GM12873 (cell line): ENCODE measurements around the gene SLC34A3.

Source experiments
- TF ChIP-seq, protein P1 (sequence below): IDR thresholded peaks from 2 replicates; pipeline ENCODE4 v1.5.1; 2012; ENCODE audit warnings: low read depth, mild to moderate bottlenecking, moderate library complexity, low read length, control low read depth; ENCODE audit not compliant: insufficient read depth; ENCODE audit errors: missing control alignments

SLC34A3 gene

GRCh38 chr9:137245450-137246421 is 15.0 kb downstream of the SLC34A3 start:
- TF ChIP-seq, protein P1, sequence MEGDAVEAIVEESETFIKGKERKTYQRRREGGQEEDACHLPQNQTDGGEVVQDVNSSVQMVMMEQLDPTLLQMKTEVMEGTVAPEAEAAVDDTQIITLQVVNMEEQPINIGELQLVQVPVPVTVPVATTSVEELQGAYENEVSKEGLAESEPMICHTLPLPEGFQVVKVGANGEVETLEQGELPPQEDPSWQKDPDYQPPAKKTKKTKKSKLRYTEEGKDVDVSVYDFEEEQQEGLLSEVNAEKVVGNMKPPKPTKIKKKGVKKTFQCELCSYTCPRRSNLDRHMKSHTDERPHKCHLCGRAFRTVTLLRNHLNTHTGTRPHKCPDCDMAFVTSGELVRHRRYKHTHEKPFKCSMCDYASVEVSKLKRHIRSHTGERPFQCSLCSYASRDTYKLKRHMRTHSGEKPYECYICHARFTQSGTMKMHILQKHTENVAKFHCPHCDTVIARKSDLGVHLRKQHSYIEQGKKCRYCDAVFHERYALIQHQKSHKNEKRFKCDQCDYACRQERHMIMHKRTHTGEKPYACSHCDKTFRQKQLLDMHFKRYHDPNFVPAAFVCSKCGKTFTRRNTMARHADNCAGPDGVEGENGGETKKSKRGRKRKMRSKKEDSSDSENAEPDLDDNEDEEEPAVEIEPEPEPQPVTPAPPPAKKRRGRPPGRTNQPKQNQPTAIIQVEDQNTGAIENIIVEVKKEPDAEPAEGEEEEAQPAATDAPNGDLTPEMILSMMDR: no peak

GRCh38 chr9:137247135-137247915 is 16.6 kb downstream of the SLC34A3 start:
- TF ChIP-seq, protein P1: no peak

- TF ChIP-seq, protein P1: no peak
Measured at GRCh38 chr9:137247916-137248175, 17.1 kb downstream of the SLC34A3 start.

- TF ChIP-seq, protein P1: no peak
Measured at GRCh38 chr9:137250329-137251193, 19.9 kb downstream of the SLC34A3 start.

DNA sequence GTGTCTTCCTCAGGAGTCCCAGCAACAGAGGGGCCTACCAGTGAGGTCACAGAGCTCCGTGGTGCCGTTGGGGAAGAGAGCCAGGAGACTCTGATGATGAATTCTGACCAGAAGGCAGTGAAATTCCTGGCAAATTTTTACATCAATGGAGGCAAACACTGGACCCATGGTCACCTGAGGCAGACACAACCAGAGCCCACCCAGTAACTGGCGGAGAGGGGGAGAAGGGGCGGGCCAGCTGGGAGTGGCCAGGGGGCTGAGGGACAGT is 20.4 kb downstream of the SLC34A3 start, which contains the start of gene STPG3:
TSS of gene STPG3 (plus strand) at position 93 of the 268 bp plus-strand sequence. CDS start at position 94, 1 bp downstream.
- TF ChIP-seq, protein P1: no peak

GRCh38 chr9:137251490-137252268 is 21.0 kb downstream of the SLC34A3 start:
- TF ChIP-seq, protein P1: no peak
